Mesenteric fat pad (tissue), 1 donor: ENCODE results near the gene ENAH. TPM values are rescaled to one million over a fixed set of nuclear protein-coding genes. Genes with fewer than 3 reads are reported as not detected.
"Not testable (repeated sequence)": the region's sequence is repeated elsewhere in the genome, so short reads cannot be mapped to it uniquely, and the experiment has no call there.

Source experiments
- DNase-seq: peaks from one replicate; pipeline ENCODE4 v3.0.0-alpha.2; 2020; ENCODE audit warnings: low spot score
- total RNA-seq: library from RNA; stranded (reverse); fragmentation: NEBNext Ultra II Directional; extraction: Animal tissue kit (Norgen Biotek cat#: 25700); gene quantifications from one replicate; pipeline ENCODE4 v1.2.1, GENCODE V29; 2021
- donor health status: DM: yes; HTN: yes; CAD: no.

ENAH gene
- total RNA-seq, 1 donor from 2014 or later: 51.9 TPM

- no peak for DNase-seq
These were observed 24.6 kb upstream of the ENAH start for GRCh38 chr1:225677350-225678124.

DNA sequence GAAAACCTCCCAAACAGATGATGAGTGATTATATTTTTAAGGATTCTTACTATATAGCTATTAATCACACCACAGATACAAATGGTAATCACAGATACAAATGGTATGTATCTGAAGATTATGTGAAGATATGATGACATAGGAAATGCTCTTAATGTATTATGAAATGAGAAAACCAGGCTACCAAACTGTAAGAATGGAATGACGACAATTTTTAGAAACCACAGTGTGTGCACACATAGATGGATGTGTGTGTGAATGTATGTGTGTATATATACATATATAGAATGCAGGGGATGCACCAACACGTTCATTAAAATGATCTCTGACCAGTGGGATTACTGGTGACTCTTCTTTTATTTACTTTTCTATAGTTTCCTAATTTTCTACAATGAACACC, 21.5 kb upstream of the ENAH start:
- DNase-seq: no peak

GRCh38 chr1:225670806-225671733, 18.1 kb upstream of the ENAH start:
- DNase-seq: no peak

DNA sequence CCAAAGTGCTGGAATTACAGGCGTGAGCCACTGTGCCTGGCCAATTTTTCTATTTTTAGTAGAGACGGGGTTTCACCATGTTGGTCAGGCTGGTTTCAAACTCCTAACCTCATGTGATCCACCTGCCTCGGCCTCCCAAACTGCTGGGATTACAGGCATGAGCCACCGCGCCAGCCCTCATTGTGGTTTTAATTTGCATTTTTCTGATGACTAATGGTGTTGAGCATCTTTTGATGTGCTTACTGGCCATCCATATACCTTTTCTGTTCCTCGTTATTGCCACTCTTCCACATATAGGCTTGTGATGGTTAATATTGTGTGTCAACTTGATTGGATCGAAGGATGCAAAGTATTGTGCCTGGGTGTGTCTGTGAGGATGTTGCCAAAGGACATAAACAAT, 17.4 kb upstream of the ENAH start:
- peak; percentile 47 for DNase-seq

GRCh38 chr1:225668222-225668621, 15.3 kb upstream of the ENAH start:
- DNase-seq: no peak

- DNase-seq: no peak
These were observed 14.4 kb upstream of the ENAH start for GRCh38 chr1:225667362-225667761.

DNA sequence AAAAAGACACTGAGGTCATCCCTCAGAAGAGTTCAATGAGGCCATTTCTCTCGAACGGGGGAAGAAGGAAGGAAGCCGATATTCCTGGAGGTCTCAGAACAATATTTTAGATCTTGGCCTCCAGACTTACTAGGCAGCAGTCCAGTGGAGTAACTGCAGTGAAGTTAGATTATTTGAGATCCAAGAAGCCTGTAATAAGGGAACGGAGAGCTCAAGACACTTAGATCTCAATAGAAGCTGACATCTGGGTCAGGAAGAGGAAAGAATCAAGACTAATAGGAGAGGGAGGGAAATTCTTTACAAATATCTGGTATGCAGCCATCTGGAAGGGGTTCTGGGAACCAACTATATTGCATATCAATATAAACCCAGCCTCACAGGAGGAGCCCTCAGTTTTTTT, 13.6 kb upstream of the ENAH start:
- no peak for DNase-seq

DNA sequence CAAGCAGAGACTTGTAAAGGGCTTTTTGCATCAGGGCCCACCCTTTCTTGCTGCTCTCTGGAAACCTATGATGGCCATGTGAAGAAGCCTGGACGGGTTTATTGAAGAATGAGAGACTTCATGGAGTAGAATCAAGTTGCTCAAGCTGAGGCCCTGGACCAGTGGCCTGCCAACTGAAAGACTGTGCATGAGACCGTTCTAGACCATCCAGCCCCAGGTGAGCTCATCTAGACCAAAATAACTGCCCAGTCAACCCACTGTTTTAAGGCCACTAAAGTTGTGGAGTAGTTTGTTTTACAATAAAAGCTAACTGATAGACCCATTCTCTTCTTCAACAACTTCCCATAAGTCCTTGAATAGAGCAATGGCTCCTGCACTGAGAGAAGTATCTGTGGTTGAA, 11.8 kb upstream of the ENAH start:
- DNase-seq: no peak

DNA sequence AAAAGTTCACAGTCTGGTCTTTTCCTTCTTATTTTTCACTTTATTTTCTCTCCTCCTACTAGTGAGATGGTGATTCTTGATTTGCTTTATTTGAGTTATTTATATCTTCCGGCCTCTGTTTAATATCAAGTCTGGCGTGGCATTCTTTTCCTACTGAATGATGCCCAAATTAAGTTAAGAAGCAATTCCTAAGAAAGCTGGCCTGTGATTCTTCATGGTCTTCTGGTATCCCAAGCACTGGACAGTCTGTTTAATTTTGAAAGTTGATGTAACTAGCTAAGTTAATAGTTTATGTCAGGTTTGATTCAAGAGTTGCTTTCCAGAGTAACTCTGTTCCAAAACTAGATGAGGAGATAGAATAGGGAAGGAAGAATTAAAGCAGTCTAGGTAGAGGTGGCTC, 9.2 kb upstream of the ENAH start:
- DNase-seq: no peak

- no peak for DNase-seq
These were observed 7.6 kb upstream of the ENAH start for GRCh38 chr1:225660544-225660946.

GRCh38 chr1:225658041-225658440, 5.1 kb upstream of the ENAH start:
- DNase-seq: no peak

GRCh38 chr1:225657462-225657989, 4.6 kb upstream of the ENAH start:
- DNase-seq: no peak

GRCh38 chr1:225656259-225656655, 3.3 kb upstream of the ENAH start:
- DNase-seq: not testable (repeated sequence)

- no peak for DNase-seq
These were observed 2.8 kb upstream of the ENAH start for GRCh38 chr1:225655509-225656258.

DNA sequence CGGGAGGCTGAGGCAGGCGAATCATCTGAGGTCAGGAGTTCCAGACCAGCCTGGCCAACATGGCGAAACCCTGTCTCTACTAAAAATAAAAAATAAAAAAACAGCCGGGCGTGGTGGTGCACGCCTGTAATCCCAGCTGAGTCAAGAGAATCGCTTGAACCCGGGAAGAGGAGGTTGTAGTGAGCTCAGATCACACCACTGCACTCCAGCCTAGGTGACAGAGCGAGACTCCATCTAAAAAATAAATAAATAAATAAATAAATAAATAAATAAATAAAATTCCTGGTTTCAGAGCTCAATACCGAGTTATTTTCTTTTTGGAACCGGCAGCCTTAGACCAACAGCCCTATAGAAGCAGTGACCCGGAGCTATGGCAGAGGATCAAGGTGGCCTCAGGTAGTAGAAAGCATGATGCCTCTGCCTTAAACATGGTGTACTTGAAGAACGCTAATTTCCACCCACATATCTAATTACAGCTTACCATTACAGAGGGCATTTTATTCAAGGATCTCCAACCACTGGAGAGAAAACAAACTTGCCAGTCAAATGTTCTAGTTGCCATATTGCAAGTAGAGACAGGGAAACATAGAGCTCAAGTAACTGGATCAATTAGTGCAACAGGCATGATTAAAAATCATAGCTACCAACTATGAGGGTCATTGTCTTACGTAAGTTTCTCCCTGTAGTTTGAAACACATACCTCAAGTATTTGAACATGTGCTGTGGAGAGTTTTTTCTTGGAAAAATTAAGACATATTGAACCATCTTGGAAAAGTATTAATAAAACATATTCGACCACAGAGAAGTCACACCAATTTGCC, 2.0 kb upstream of the ENAH start:
- no peak for DNase-seq

- DNase-seq: no peak
These were observed 1.3 kb upstream of the ENAH start for GRCh38 chr1:225654277-225654597.

- no peak for DNase-seq
These were observed 747 bp upstream of the ENAH start for GRCh38 chr1:225653463-225654276.

- DNase-seq: no peak
These were observed 823 bp downstream of the ENAH start for GRCh38 chr1:225651872-225652728.

DNA sequence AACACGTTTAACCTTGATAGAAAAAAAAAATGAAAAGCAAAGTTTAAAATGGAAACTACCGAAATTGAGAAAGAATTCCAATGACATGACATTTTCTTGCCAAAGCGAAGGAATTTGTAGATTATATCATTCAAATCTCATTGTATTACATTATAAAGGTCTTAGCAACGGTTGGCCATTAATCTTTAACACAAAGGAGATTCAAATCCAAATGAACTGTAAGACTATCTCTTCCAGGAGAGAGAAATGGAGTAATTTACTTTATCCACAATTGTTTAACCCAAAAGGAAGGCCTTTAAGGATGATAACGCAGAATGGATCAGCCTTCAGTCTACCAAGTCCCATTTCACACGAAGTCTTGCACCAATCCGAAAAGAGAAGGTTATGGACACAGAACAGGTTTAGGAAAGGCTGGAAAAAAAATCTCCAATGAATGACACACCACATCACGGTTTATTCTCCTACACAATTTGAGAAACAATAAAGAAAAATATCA, 1.5 kb downstream of the ENAH start:
- DNase-seq: no peak
